Posterior cingulate gyrus (tissue), 11 donors: ENCODE measurements around the gene KCND2.

ENCODE experiments used
- DNase-seq, 10 donors: peaks; one replicate each; pipeline versions ENCODE4 v3.0.0 to v3.0.0-alpha.2; 2020 to 2021; ENCODE audit warnings: mixed read lengths in 3 of 10
- intact Hi-C: fragments of 100-400 bp; cut with DNase I; formaldehyde crosslinking; loops from one replicate; pipeline ENCODE4 v1.15.1; 2023

The KCND2 gene

DNA sequence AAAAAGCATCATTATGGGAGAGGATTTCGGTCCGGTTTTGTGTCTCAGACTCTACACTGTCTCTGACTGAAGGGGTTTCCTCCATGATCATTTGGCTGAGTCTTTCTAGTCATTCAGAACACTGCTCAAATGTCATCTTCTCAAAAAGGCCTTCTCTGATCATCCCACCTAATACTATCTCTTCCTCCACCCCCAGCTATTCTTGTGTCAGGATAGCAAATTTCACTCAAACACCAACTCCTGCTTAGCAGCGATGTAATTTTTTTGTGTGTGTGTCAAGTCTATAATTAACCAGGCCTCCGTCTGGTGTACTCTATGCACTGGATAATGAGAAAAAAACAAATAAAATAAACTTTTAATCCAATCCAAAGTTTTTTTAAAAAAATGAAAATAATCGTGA, 200.4 kb downstream of the KCND2 start:
- intact Hi-C loops: no loop called here

DNA sequence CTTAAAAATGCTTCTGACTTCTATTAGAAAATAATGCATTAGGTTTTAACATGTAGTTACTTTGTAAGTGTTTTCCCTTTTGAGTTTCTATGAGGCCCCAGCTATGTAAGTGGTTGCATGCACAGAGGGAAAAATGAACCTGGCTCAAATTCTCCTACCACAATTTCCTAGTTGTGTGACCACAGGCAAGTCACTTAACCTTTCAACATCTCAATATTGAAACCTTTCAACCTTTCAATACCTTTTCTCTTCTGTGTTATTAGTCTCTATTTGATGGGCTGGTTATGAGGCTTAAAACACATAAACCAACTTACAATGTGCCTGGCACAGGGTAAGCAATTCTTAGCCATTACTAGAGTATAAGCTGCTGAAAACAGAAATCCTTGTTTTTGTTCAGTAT, 203.0 kb downstream of the KCND2 start:
- intact Hi-C loops: no loop called here
- DNase-seq: no peak

More for the DNA sequence above, 200.4 kb downstream of the KCND2 start:
- DNase-seq: no peak

DNA sequence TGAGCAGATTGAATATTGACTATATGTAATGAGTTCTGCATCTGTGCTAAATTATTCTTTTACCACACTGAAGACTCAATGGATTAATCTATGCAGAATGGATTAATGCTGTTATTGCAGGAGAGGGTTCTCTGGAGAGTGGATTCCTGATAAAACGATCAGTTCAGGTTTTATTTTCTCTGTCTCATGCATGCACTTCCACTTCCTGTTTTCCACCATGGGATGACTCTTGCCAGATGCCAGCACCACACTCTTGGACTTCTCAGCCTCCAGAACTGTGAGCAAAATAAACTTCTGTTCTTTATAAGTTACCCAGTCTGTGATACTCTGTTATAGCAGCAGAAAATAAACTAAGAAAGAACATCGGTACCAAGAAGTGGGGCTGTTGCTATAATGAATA, 207.5 kb downstream of the KCND2 start:
- intact Hi-C loops: no loop called here
- DNase-seq: no peak

DNA sequence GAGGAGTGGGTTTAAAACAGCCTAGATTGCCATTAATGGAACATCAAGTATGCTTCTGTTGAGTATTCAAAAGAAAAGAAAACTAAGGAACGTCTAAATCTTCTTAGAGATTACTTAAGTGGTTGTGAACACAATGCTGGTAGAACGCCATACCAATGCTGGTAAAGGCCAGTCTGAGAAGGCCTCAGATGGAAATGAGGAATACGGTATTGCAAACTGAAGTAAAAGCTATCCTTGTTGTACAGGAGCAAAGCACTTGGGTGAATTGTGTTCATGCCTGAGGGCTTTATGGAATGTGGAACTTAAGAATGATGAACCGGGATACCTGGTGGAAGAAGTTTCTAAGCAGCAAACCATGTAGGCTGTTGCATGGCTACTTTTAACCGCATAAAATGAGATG, 208.0 kb downstream of the KCND2 start:
- intact Hi-C loops: no loop called here
- DNase-seq: no peak

GRCh38 chr7:120486164-120486563, 213.2 kb downstream of the KCND2 start:
- DNase-seq: no peak
- intact Hi-C loops: no loop called here

GRCh38 chr7:120502132-120502531, 229.2 kb downstream of the KCND2 start:
- DNase-seq: no peak
- intact Hi-C loops: no loop called here

DNA sequence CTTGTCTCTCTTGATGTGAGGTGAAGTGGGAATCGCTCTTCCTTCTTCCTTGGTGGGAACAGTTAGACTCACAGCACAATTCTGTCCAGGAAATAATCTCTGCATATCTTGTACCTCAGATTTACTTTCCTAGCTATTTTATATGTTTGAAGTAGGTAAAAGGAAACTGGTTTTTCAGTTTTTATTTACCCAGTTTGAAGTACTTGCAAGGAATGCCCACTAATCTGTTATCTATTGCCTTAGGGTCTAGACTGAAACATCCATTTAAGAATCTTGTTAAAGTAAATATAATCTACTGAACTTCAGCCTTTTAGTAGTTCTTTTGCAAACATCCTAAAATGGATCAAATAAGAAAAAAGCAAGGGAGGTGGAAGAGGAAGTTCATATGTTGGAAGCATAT, 229.8 kb downstream of the KCND2 start:
- intact Hi-C loops: no loop called here
- DNase-seq: no peak

- no peak for DNase-seq
- intact Hi-C loops: no loop called here
These were observed 231.4 kb downstream of the KCND2 start for GRCh38 chr7:120504386-120504785.

DNA sequence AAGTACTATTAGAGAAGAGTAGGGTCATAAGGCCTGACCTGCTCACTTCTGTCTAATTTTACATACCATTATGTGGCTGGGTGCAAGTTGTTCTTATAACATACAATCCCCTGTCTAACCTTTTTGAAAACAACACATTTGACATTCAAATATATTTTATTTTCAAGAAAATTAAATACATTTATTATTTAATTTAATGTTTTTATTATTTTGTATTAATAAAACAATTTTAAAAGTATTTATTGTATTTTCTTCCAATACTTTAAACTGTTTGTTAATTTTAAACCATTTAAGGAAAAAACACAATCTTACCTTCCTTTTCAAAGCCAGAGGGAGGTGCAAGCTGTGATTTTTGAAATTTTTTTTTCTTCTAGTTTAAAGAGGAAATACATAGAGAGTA, 232.8 kb downstream of the KCND2 start:
- intact Hi-C loops: no loop called here
- no peak for DNase-seq

- DNase-seq: peak in 1 of 10 donors; percentile 45
- intact Hi-C loops: no loop called here
These were observed 239.7 kb downstream of the KCND2 start for GRCh38 chr7:120512701-120513100.

DNA sequence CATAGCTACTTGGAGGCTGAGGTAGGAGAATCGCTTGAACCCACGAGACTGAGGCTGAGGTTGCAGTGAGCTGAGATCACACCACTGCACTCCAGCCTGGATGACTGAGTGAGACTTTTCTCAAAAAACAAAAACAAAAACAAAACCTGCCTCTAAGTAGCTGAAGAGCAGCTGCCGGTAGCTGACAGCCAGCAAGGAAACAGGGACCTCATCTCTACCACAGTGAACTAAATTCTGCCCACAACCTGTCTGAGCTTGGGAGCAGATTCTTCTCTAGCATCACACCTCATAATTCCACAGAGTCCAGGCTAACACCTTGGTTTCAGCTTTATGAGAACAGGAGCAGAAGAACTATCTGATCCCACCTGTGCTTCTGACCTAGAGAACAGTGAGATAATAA, 246.2 kb downstream of the KCND2 start:
- DNase-seq: no peak
- intact Hi-C loops: no loop called here

GRCh38 chr7:120521761-120522737, 249.1 kb downstream of the KCND2 start:
- intact Hi-C loops: no loop called here
- DNase-seq: no peak

DNA sequence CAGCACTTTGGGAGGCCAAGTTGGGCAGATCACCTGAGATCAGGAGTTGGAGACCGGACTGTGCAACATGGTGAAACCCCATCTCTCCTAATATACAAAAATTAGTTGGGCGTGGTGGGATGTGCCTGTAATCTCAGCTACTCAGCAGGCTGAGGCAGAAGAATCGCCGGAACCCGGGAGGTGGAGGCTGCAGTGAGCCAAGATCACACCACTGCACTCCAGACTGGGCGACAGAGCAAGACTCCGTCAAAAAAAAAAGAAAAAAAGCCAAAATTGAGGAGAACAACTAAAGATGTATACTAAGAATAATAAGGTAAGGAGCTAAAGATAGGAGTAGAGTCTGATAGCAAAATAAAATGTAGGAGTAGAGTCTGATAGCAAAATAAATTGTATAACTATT, 251.0 kb downstream of the KCND2 start:
- intact Hi-C loops: no loop called here
- DNase-seq: peak in 1 of 10 donors; percentile 23

- intact Hi-C loops: no loop called here
- DNase-seq: no peak
These were observed 254.0 kb downstream of the KCND2 start for GRCh38 chr7:120526902-120527509.

- no peak for DNase-seq
- intact Hi-C loops: no loop called here
These were observed 256.8 kb downstream of the KCND2 start for GRCh38 chr7:120529736-120530135.

GRCh38 chr7:120538335-120538734, 265.4 kb downstream of the KCND2 start:
- intact Hi-C loops: no loop called here
- DNase-seq: peak in 1 of 10 donors; percentile 54

GRCh38 chr7:120539321-120539720, 266.3 kb downstream of the KCND2 start:
- intact Hi-C loops: no loop called here
- no peak for DNase-seq

- intact Hi-C loops: no loop called here
- DNase-seq: no peak
These were observed 274.6 kb downstream of the KCND2 start for GRCh38 chr7:120547605-120548004.

DNA sequence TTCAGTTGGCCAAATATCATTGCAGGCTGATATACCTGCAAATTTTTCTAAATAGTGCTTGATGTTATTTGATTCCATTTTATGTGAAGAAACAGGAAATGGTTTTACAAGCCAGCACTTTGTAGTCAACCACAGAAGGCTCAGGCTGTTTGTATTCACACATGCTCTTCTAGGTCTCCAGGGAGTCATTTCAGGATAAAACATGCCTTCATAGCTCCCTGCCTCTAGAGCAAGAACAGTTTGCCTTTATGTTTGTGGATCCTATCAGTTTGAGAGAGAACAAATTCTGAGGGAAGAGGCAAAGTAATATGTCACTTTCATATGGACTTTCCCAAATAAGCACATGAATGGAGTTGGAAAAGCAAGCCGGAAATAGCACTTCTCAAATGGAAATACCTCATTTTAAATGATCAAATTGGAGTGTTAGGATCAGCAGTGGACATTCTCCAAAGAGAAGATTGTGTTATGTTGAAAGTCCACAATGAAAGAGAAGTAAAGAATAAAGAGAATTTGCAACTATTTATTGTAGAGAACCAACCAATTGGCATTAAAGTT, 277.6 kb downstream of the KCND2 start:
- no peak for DNase-seq
- intact Hi-C loops: no loop called here

GRCh38 chr7:120553491-120553890, 280.5 kb downstream of the KCND2 start:
- no peak for DNase-seq
- intact Hi-C loops: no loop called here

- intact Hi-C loops: loop anchor here (5.0 kb wide), 1 partner anchor 1283 kb away; no protein-coding TSS in a partner anchor
- peak in 5 of 10 donors; percentile 12 to 64 (median 33) for DNase-seq
These were observed 282.1 kb downstream of the KCND2 start for GRCh38 chr7:120554960-120555571.
